NCI-H1417 treated with DMSO at 0.1 percent for 48 hours (cell line): ENCODE data around the gene OTULIN.

ENCODE experiments used
- DNase-seq: peaks from one replicate; lab custom pipeline; 2025; lab: John Stamatoyannopoulos, UW

The OTULIN gene

GRCh38 chr5:14743601-14744295, 79.2 kb downstream of the OTULIN start:
- DNase-seq, result no peak

- DNase-seq, result no peak
Measured at GRCh38 chr5:14744296-14745187, 80.0 kb downstream of the OTULIN start.

GRCh38 chr5:14745188-14745563, 80.7 kb downstream of the OTULIN start:
- DNase-seq, result no peak

GRCh38 chr5:14745753-14746152, 81.2 kb downstream of the OTULIN start:
- DNase-seq, result no peak

GRCh38 chr5:14748180-14748900, 83.8 kb downstream of the OTULIN start:
- DNase-seq, result no peak
